Measurements from ENCODE around the gene DCC.

DCC gene

GRCh38 chr18:52441794-52442193, 101.8 kb downstream of the DCC start:
- no peaks in the 10 kb centered on the region for H3K27me3 ChIP-seq (replicated peaks; ENCODE audit: control insufficient read depth, insufficient read depth, low read length)
- no peaks in the 10 kb centered on the region for H3K36me3 ChIP-seq (ENCODE audit: control insufficient read depth, insufficient read depth, low read length)
- TF ChIP-seq CTCF (IDR thresholded peaks at IDR 0.05; ENCODE audit: insufficient read depth, low read length, poor library complexity, severe bottlenecking) = no peak
- no peak overlapping the region for H3K4me3 ChIP-seq (replicated peaks; ENCODE audit: low read depth, low read length)
- DNase-seq (ENCODE audit: extremely low read depth, insufficient read length) = no peak

- DNase-seq (ENCODE audit: extremely low read depth, insufficient read length) = no peak
- TF ChIP-seq CTCF (IDR thresholded peaks at IDR 0.05; ENCODE audit: insufficient read depth, low read length, poor library complexity, severe bottlenecking) = no peak
- Histone ChIP-seq H3K27me3 (replicated peaks; ENCODE audit: control insufficient read depth, insufficient read depth, low read length) (no peaks in the 10 kb centered on the region), H3K36me3 (ENCODE audit: control insufficient read depth, insufficient read depth, low read length) (no peaks in the 10 kb centered on the region), H3K4me3 (replicated peaks; ENCODE audit: low read depth, low read length) (no peak overlapping the region)
Measured at GRCh38 chr18:52442686-52443085, 102.7 kb downstream of the DCC start.

- no peak for TF ChIP-seq CTCF (IDR thresholded peaks at IDR 0.05; ENCODE audit: insufficient read depth, low read length, poor library complexity, severe bottlenecking)
- no peak for DNase-seq (ENCODE audit: extremely low read depth, insufficient read length)
- no peaks in the 10 kb centered on the region for H3K36me3 ChIP-seq (ENCODE audit: control insufficient read depth, insufficient read depth, low read length)
- no peaks in the 10 kb centered on the region for H3K27me3 ChIP-seq (replicated peaks; ENCODE audit: control insufficient read depth, insufficient read depth, low read length)
- no peak overlapping the region for H3K4me3 ChIP-seq (replicated peaks; ENCODE audit: low read depth, low read length)
Measured at GRCh38 chr18:52451256-52451655, 111.3 kb downstream of the DCC start.

- DNase-seq (ENCODE audit: extremely low read depth, insufficient read length) = no peak
- Histone ChIP-seq H3K36me3 (ENCODE audit: control insufficient read depth, insufficient read depth, low read length) (no peaks in the 10 kb centered on the region), H3K4me3 (replicated peaks; ENCODE audit: low read depth, low read length) (no peak overlapping the region), H3K27me3 (replicated peaks; ENCODE audit: control insufficient read depth, insufficient read depth, low read length) (no peaks in the 10 kb centered on the region)
- TF ChIP-seq CTCF (IDR thresholded peaks at IDR 0.05; ENCODE audit: insufficient read depth, low read length, poor library complexity, severe bottlenecking) = no peak
Measured at GRCh38 chr18:52451851-52452250, 111.9 kb downstream of the DCC start.

- Histone ChIP-seq H3K36me3 (ENCODE audit: control insufficient read depth, insufficient read depth, low read length) (no peaks in the 10 kb centered on the region), H3K27me3 (replicated peaks; ENCODE audit: control insufficient read depth, insufficient read depth, low read length) (no peaks in the 10 kb centered on the region), H3K4me3 (replicated peaks; ENCODE audit: low read depth, low read length) (no peak overlapping the region)
- no peak for DNase-seq (ENCODE audit: extremely low read depth, insufficient read length)
- no peak for TF ChIP-seq CTCF (IDR thresholded peaks at IDR 0.05; ENCODE audit: insufficient read depth, low read length, poor library complexity, severe bottlenecking)
Measured at GRCh38 chr18:52452427-52452826, 112.4 kb downstream of the DCC start.

GRCh38 chr18:52459890-52460289, 119.9 kb downstream of the DCC start:
- Histone ChIP-seq H3K27me3 (replicated peaks; ENCODE audit: control insufficient read depth, insufficient read depth, low read length) (no peaks in the 10 kb centered on the region), H3K4me3 (replicated peaks; ENCODE audit: low read depth, low read length) (no peak overlapping the region), H3K36me3 (ENCODE audit: control insufficient read depth, insufficient read depth, low read length) (no peaks in the 10 kb centered on the region)
- TF ChIP-seq CTCF (IDR thresholded peaks at IDR 0.05; ENCODE audit: insufficient read depth, low read length, poor library complexity, severe bottlenecking) = no peak
- DNase-seq (ENCODE audit: extremely low read depth, insufficient read length) = no peak

All from GM06990 (cell line).